SK-N-SH (cell line): Measurements from ENCODE around the gene CLDN7. TPM values are rescaled to one million over a fixed set of nuclear protein-coding genes. Genes with fewer than 3 reads are reported as not detected.

Source experiments
- CTCF ChIA-PET: fragments of 300-600, 350-600 bp; formaldehyde crosslinking; extraction: SDS; loops from one replicate; lab custom pipeline; 2021; lab: Yijun Ruan, JAX
- POLR2A ChIA-PET: fragments of 350-600 bp; sonication (Branson Sonifier 250); formaldehyde crosslinking; extraction: SDS; loops from one replicate; lab custom pipeline; 2020; ENCODE audit warnings: antibody characterized with exemption, inconsistent platforms; lab: Yijun Ruan, JAX
- DNase-seq: peaks from one replicate; pipeline ENCODE4 v3.0.0; 2012
- H2AFZ ChIP-seq: fragments of 200-600 bp; sonication (generic); 2 replicates; pipeline ENCODE4 v1.8.1; 2016; ENCODE audit warnings: antibody characterized with exemption, mild to moderate bottlenecking, low read depth
- H3F3A ChIP-seq: fragments of 200-600 bp; sonication (generic); replicated peaks from 2 replicates; pipeline ENCODE3; 2016; ENCODE audit warnings: antibody characterized with exemption, mild to moderate bottlenecking; ENCODE audit not compliant: insufficient read depth
- H3K27ac ChIP-seq, 2 experiments: fragments of 200-500 bp in 1 of 2; fragments of 200-600 bp in 1 of 2; sonication (Bioruptor generic) in 1 of 2; sonication (generic), shearing (Covaris generic) in 1 of 2; 2 replicates each; pipeline versions ENCODE4 v1.5.1 to v1.6.1; 2014 to 2016; ENCODE audit warnings: low read depth in 2 of 2, inconsistent platforms in 1 of 2, low read length in 1 of 2, mild to moderate bottlenecking in 1 of 2, mixed read lengths in 1 of 2
- H3K27me3 ChIP-seq: fragments of 200-600 bp; sonication (generic), shearing (Covaris generic); 2 replicates; pipeline ENCODE4 v1.6.1; 2016; ENCODE audit warnings: mixed run types; ENCODE audit not compliant: insufficient read depth
- H3K36me3 ChIP-seq, 2 experiments: fragments of 200-500 bp in 1 of 2; fragments of 200-600 bp in 1 of 2; sonication (Bioruptor generic) in 1 of 2; sonication (generic) in 1 of 2; replicated peaks in 1 of 2; 2 replicates each; pipeline versions ENCODE3 to v1.5.1; 2014 to 2016; ENCODE audit warnings: low read length in 1 of 2, mild to moderate bottlenecking in 1 of 2; ENCODE audit not compliant: insufficient read depth in 2 of 2, control insufficient read depth in 1 of 2
- H3K4me1 ChIP-seq, 2 experiments: fragments of 200-500 bp in 1 of 2; fragments of 200-600 bp in 1 of 2; sonication (Bioruptor generic) in 1 of 2; sonication (generic), shearing (Covaris generic) in 1 of 2; 2 replicates each; pipeline versions ENCODE4 v1.5.1 to v1.6.1; 2014 to 2016; ENCODE audit warnings: low read depth in 1 of 2, low read length in 1 of 2, mixed run types in 1 of 2; ENCODE audit not compliant: insufficient read depth in 2 of 2, control insufficient read depth in 1 of 2
- H3K4me2 ChIP-seq: fragments of 200-600 bp; sonication (generic), shearing (Covaris generic); 2 replicates; pipeline ENCODE4 v1.6.1; 2017; ENCODE audit warnings: mixed run types
- H3K4me3 ChIP-seq, 2 experiments: fragments of 200-500 bp in 1 of 2; fragments of 200-600 bp in 1 of 2; sonication (Bioruptor generic) in 1 of 2; sonication (generic), shearing (Covaris generic) in 1 of 2; 2 replicates each; pipeline versions ENCODE4 v1.5.1 to v1.8.1; 2014 to 2016; ENCODE audit warnings: low read depth in 2 of 2, inconsistent platforms in 1 of 2, low read length in 1 of 2, mild to moderate bottlenecking in 1 of 2, mixed read lengths in 1 of 2, moderate library complexity in 1 of 2
- H3K79me2 ChIP-seq: fragments of 200-600 bp; sonication (generic); 2 replicates; pipeline ENCODE4 v1.8.1; 2017; ENCODE audit warnings: mild to moderate bottlenecking; ENCODE audit not compliant: insufficient read depth
- H3K9ac ChIP-seq: fragments of 200-600 bp; sonication (generic); 2 replicates; pipeline ENCODE4 v1.6.1; 2017; ENCODE audit warnings: mixed run types
- H3K9me2 ChIP-seq: fragments of 200-600 bp; sonication (generic); 2 replicates; pipeline ENCODE4 v1.6.1; 2017; ENCODE audit warnings: mixed run types
- H3K9me3 ChIP-seq: fragments of 200-600 bp; sonication (generic); 2 replicates; pipeline ENCODE4 v1.6.1; 2017; ENCODE audit warnings: mixed run types, mild to moderate bottlenecking, moderate library complexity
- H4K20me1 ChIP-seq: fragments of 200-600 bp; sonication (generic); 2 replicates; pipeline ENCODE4 v1.6.1; 2017; ENCODE audit warnings: mild to moderate bottlenecking, mixed run types; ENCODE audit not compliant: insufficient read depth
- CHD2 ChIP-seq: fragments of 150-350 bp; IDR thresholded peaks from 2 replicates; pipeline ENCODE4 v1.6.1; 2018; ENCODE audit warnings: low read length; ENCODE audit not compliant: partially characterized antibody
- CTCF ChIP-seq: fragments of 200-600 bp; sonication (generic); IDR thresholded peaks from 2 replicates; pipeline ENCODE4 v1.6.1; 2017; ENCODE audit warnings: antibody characterized with exemption, mild to moderate bottlenecking, moderate library complexity
- FOXM1 ChIP-seq: IDR thresholded peaks from 2 replicates; pipeline ENCODE4 v1.4.0; 2012; ENCODE audit warnings: low read depth, mild to moderate bottlenecking
- GATA2 ChIP-seq: sonication (generic); formaldehyde crosslinking; IDR thresholded peaks from 2 replicates; pipeline ENCODE4 v1.5.0; 2020; ENCODE audit warnings: mild to moderate bottlenecking, missing genetic modification reagents
- IRF3 ChIP-seq: fragments of 150-350 bp; IDR thresholded peaks from 2 replicates; pipeline ENCODE4 v1.6.1; 2016; ENCODE audit warnings: mild to moderate bottlenecking, low read depth, low read length
- JUND ChIP-seq: IDR thresholded peaks from 2 replicates; pipeline ENCODE4 v1.4.0; 2012
- NRF1 ChIP-seq: IDR thresholded peaks from 2 replicates; pipeline ENCODE4 v1.6.1; 2012; ENCODE audit warnings: low read depth, mild to moderate bottlenecking, low read length
- RCOR1 ChIP-seq: fragments of 150-350 bp; IDR thresholded peaks from 2 replicates; pipeline ENCODE4 v1.6.1; 2017; ENCODE audit warnings: antibody characterized with exemption, low read length
- TCF12 ChIP-seq: IDR thresholded peaks from 2 replicates; pipeline ENCODE4 v1.4.0; 2012
- USF1 ChIP-seq: IDR thresholded peaks from 2 replicates; pipeline ENCODE4 v1.4.0; 2012; ENCODE audit warnings: low read depth, borderline replicate concordance
- WGBS: methylation state at CpG from one replicate; pipeline ENCODE4 v1.1.6; 2017; ENCODE audit warnings: low lambda C conversion rate; 5-methylcytosine and 5-hydroxymethylcytosine counted together
- polyA plus RNA-seq, 3 experiments: library from polyadenylated mRNA; depleted of rRNA; stranded (reverse); fragments of >200 nt; gene quantifications; 2 replicates each; pipeline ENCODE4 v1.2.3, GENCODE V29; 2012
- TF ChIP-seq, protein P1 (sequence below): IDR thresholded peaks from 2 replicates; pipeline ENCODE4; 2012

CLDN7 gene
- polyA plus RNA-seq, 1 of the 3 experiments (the other 2 are of a cell fraction), result 5.0 TPM

- no peak for TF ChIP-seq IRF3
Measured at GRCh38 chr17:7263801-7264078, 1.5 kb upstream of the CLDN7 start (continued).

- Histone ChIP-seq H3K36me3 (peaks cover 0 to 16% of the 10 kb centered on the region in 2 experiments), H3K27me3 (no peaks in the 10 kb centered on the region), H3K4me2 (no peak overlapping the region)
- TF ChIP-seq CHD2 (no peak), TCF12 (no peak), RCOR1 (no peak)
- TF ChIP-seq, protein P1, sequence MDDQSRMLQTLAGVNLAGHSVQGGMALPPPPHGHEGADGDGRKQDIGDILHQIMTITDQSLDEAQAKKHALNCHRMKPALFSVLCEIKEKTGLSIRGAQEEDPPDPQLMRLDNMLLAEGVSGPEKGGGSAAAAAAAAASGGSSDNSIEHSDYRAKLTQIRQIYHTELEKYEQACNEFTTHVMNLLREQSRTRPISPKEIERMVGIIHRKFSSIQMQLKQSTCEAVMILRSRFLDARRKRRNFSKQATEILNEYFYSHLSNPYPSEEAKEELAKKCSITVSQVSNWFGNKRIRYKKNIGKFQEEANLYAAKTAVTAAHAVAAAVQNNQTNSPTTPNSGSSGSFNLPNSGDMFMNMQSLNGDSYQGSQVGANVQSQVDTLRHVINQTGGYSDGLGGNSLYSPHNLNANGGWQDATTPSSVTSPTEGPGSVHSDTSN, result no peak
- TF ChIP-seq, all 33 proteins: peak for 0
- POLR2A ChIA-PET, result interaction anchor here (0.6 kb wide), 1 partner anchor 199 kb away, joined by 4 read pairs; no protein-coding TSS in a partner anchor
- H2AFZ ChIP-seq, result peak overlapping the region; percentile 88
- H3K4me3 ChIP-seq, result no peak overlapping the region
- H3F3A ChIP-seq, result peaks cover 31% of the 10 kb centered on the region
- H3K9ac ChIP-seq, result no peak overlapping the region
- CTCF ChIA-PET, result interaction anchor here (0.8 to 2.7 kb wide), 3 partner anchors 17 to 219 kb away, joined by 3 to 16 read pairs (median 3); partner anchors contain the start of gene SLC16A11
- no peak overlapping the region for H3K27ac ChIP-seq
- H3K9me2 ChIP-seq, result no peaks in the 10 kb centered on the region
- no peaks in the 10 kb centered on the region for H3K9me3 ChIP-seq
- no peaks in the 10 kb centered on the region for H4K20me1 ChIP-seq
- WGBS, result 36% methylated on average over 23 of the region's 26 CpGs
- no peaks in the 10 kb centered on the region for H3K79me2 ChIP-seq
- DNase-seq, result peak; percentile 43
- H3K4me1 ChIP-seq, result peaks cover 0 to 6% of the 10 kb centered on the region in 2 experiments; a peak in 2 of 4 replicates
Measured at GRCh38 chr17:7262935-7263800, 890 bp upstream of the CLDN7 start.

DNA sequence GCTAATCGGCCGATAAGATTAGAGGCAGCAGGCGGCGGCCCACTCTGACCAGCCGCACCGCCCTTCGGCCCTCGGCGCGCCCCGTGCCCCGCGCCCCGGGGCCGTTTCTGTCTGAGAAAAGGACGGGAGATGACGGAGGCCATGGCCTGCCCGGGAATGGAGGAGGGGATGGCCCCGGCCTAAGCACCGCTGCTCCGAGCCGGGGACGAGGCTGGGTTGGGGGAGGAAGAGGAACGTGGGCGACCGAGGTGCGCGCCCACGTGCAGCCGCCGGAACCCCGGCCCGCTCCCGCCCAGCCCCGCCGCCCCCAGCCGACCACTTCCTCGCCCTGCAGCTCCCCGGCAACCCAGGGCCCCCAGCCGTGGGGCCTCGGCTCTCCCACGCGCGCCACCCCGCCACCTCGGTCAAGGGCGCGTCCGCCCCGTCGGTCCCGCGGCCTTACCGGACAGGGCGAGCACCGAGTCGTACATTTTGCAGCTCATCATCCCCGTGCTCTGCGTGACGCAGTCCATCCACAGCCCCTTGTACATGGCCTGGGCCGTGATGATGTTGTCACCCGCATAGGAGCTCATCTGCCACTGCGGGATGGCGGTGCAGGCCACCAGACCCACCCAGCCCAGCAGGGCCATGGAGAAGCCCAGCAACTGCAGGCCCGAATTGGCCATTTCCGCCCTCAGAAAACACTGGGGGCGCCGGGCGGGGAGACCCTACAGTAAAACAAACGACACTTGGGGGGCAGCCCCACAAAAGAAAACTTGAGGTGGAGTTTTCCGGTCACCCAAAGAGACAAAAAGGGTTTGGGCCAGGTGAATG is 693 bp downstream of the CLDN7 start:
- H2AFZ ChIP-seq, result no peak overlapping the region
- no peaks in the 10 kb centered on the region for H3K79me2 ChIP-seq
- 66% methylated on average over 40 of the region's 71 CpGs for WGBS
- H3K4me2 ChIP-seq, result no peak overlapping the region
- no peaks in the 10 kb centered on the region for H3K27me3 ChIP-seq
- peaks cover 0 to 19% of the 10 kb centered on the region in 2 experiments for H3K36me3 ChIP-seq
- no peaks in the 10 kb centered on the region for H3K9me2 ChIP-seq
- H4K20me1 ChIP-seq, result no peaks in the 10 kb centered on the region
- no peak overlapping the region for H3K27ac ChIP-seq
- peaks cover 0 to 6% of the 10 kb centered on the region in 2 experiments; a peak in 2 of 4 replicates for H3K4me1 ChIP-seq
- no peak overlapping the region for H3K9ac ChIP-seq
- ChIA-PET CTCF (interaction anchor here (0.8 to 1.4 kb wide), 3 partner anchors 19 to 35 kb away, joined by 3 to 8 read pairs (median 3); partner anchors contain the start of gene SLC2A4), POLR2A (no interaction called here)
- DNase-seq, result peak; percentile 76
- peaks cover 41% of the 10 kb centered on the region for H3F3A ChIP-seq
- peak overlapping the region in 1 of 2 experiments; percentile 7; a peak in 1 of 4 replicates for H3K4me3 ChIP-seq
- H3K9me3 ChIP-seq, result no peaks in the 10 kb centered on the region
- TF ChIP-seq NRF1, result no peak
- no peak for TF ChIP-seq IRF3
- no peak for TF ChIP-seq TCF12
- no peak for TF ChIP-seq CTCF
- TF ChIP-seq FOXM1, result no peak
- no peak for TF ChIP-seq GATA2 (CRISPR knock-in tag)
- no peak for TF ChIP-seq JUND
- no peak for TF ChIP-seq USF1
